ENCODE data around the gene CDH4. TPM values are rescaled to one million over a fixed set of nuclear protein-coding genes. Genes with fewer than 3 reads are reported as not detected.

The CDH4 gene
- total and polyA plus RNA-seq, 4 donors: 5.8 to 24.1 (median 17.1) TPM

GRCh38 chr20:61346996-61347395 lies 94.9 kb downstream of the CDH4 start:
- DNase-seq (ENCODE audit: low read depth in 4 of 6, low spot score in 6 of 6): no peak
- Histone ChIP-seq H3K4me1 (ENCODE audit: control insufficient read depth, insufficient read depth, low read length) (peaks cover 12% of the 10 kb centered on the region), H3K36me3 (ENCODE audit: control insufficient read depth, insufficient read depth, low read length) (no peaks in the 10 kb centered on the region), H3K9me3 (ENCODE audit: control insufficient read depth, insufficient read depth, low read length) (peaks cover 3% of the 10 kb centered on the region), H3K27ac (ENCODE audit: low read depth, low read length) (no peak overlapping the region), H3K27me3 (ENCODE audit: control insufficient read depth, insufficient read depth, low read length) (no peaks in the 10 kb centered on the region), H3K4me3 (ENCODE audit: low read depth, low read length) (no peak overlapping the region)
- 96% methylated on average over 8 of the region's 11 CpGs for WGBS (ENCODE audit: insufficient coverage)

GRCh38 chr20:61347443-61347842 lies 95.4 kb downstream of the CDH4 start:
- no peak for DNase-seq (ENCODE audit: low read depth in 4 of 6, low spot score in 6 of 6)
- H3K4me3 ChIP-seq (ENCODE audit: low read depth, low read length): no peak overlapping the region
- H3K4me1 ChIP-seq (ENCODE audit: control insufficient read depth, insufficient read depth, low read length): peaks cover 17% of the 10 kb centered on the region
- no peaks in the 10 kb centered on the region for H3K36me3 ChIP-seq (ENCODE audit: control insufficient read depth, insufficient read depth, low read length)
- no peaks in the 10 kb centered on the region for H3K27me3 ChIP-seq (ENCODE audit: control insufficient read depth, insufficient read depth, low read length)
- 88% methylated on average over 12 of the region's 13 CpGs for WGBS (ENCODE audit: insufficient coverage)
- H3K27ac ChIP-seq (ENCODE audit: low read depth, low read length): no peak overlapping the region
- peaks cover under 1% of the 10 kb centered on the region for H3K9me3 ChIP-seq (ENCODE audit: control insufficient read depth, insufficient read depth, low read length)

GRCh38 chr20:61349447-61350165 lies 97.5 kb downstream of the CDH4 start:
- Histone ChIP-seq H3K4me3 (ENCODE audit: low read depth, low read length) (no peak overlapping the region), H3K36me3 (ENCODE audit: control insufficient read depth, insufficient read depth, low read length) (no peaks in the 10 kb centered on the region), H3K27me3 (ENCODE audit: control insufficient read depth, insufficient read depth, low read length) (no peaks in the 10 kb centered on the region), H3K27ac (ENCODE audit: low read depth, low read length) (no peak overlapping the region), H3K4me1 (ENCODE audit: control insufficient read depth, insufficient read depth, low read length) (peaks cover 34% of the 10 kb centered on the region), H3K9me3 (ENCODE audit: control insufficient read depth, insufficient read depth, low read length) (no peaks in the 10 kb centered on the region)
- WGBS (ENCODE audit: insufficient coverage): 90% methylated on average over 16 of the region's 21 CpGs
- DNase-seq (ENCODE audit: low read depth in 4 of 6, low spot score in 6 of 6): no peak

DNA sequence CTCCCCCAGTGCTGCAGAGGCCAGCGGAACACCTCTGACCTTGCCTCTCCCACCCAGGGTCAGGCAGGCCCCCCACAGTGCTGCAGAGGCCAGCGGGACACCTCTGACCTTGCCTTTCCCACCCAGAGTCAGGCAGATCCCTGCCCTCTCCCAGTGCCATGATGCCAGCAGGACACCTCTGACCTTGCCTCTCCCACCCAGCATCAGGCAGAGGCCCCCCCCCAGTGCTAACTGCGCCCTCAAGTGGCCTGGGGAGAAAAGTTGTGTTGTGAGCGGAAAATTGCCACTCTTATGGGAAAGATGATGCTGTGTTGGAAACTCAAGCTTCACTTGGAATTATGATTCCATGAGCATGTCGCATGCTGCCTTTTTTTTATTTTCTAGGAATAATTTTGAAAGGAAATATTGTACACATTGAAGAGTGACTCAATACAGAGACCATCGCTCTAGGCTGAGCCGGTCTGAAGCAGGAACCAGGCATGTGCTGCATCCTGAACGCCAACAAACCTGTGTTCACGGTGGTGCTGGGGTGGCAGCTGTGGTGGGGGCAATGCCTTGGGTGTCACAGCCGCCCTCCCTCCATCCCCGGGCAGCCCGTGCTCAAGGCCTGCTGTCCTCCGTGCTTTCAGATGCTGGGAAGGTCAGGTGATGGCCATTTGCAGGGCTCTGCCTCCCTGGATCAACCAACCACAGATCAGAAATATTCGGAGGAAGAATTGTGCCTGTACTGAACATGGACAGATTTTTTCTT lies 98.6 kb downstream of the CDH4 start:
- H3K27ac ChIP-seq (ENCODE audit: low read depth, low read length): no peak overlapping the region
- 65% methylated on average over 7 of the region's 14 CpGs for WGBS (ENCODE audit: insufficient coverage)
- no peaks in the 10 kb centered on the region for H3K36me3 ChIP-seq (ENCODE audit: control insufficient read depth, insufficient read depth, low read length)
- H3K27me3 ChIP-seq (ENCODE audit: control insufficient read depth, insufficient read depth, low read length): no peaks in the 10 kb centered on the region
- H3K4me3 ChIP-seq (ENCODE audit: low read depth, low read length): no peak overlapping the region
- H3K9me3 ChIP-seq (ENCODE audit: control insufficient read depth, insufficient read depth, low read length): no peaks in the 10 kb centered on the region
- peaks cover 36% of the 10 kb centered on the region for H3K4me1 ChIP-seq (ENCODE audit: control insufficient read depth, insufficient read depth, low read length)
- DNase-seq (ENCODE audit: low read depth in 4 of 6, low spot score in 6 of 6): no peak

DNA sequence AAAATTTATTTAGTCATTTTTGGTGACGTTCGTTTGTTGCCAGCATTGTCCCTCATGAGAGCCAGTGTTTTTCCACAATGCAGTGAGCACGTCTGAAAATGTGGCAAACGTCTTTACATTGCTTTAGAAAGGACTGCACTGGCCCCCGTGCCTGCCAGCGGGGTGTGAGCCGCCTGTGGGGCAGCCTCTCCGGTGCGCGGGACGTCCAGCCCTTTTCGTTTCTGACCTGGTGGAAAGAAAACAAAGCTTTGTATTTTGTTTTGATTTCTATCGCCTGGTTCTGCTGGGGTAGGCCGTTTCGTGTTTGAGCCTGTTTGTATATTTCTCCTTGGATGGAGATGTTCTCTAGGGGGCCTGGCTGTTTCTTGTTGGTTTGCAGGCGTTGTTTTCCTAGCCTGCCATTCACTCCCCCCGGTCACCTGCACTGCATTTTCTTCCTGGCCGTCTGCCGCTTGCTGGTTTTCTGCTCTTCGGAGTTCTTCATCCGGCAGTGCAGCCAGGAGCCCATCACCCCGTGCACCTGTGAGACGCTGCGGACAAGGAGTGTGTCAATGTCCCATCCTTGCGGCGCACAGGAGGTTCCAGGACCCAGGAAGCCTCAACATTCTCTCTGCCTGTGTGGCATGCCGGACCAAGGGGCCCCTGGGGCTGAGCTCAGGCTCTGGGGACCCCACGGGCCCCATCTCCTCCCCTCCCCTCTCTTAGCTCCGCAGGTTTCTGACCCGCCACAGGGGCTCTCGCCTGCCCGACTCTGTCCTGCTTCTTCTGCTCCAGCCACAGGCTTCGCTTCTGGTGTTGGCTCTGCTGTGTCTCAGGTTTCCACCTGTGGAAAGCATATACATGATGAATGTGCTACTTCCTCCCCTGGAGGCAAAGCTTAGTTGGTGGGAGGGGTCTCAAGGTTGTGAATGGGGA lies 100.5 kb downstream of the CDH4 start:
- peaks cover 40% of the 10 kb centered on the region for H3K4me1 ChIP-seq (ENCODE audit: control insufficient read depth, insufficient read depth, low read length)
- WGBS (ENCODE audit: insufficient coverage): 37% methylated on average over 27 of the region's 33 CpGs
- H3K9me3 ChIP-seq (ENCODE audit: control insufficient read depth, insufficient read depth, low read length): no peaks in the 10 kb centered on the region
- H3K36me3 ChIP-seq (ENCODE audit: control insufficient read depth, insufficient read depth, low read length): no peaks in the 10 kb centered on the region
- DNase-seq (ENCODE audit: low read depth in 4 of 6, low spot score in 6 of 6): peak in 1 of 6 donors; percentile 47
- H3K4me3 ChIP-seq (ENCODE audit: low read depth, low read length): no peak overlapping the region
- no peak overlapping the region for H3K27ac ChIP-seq (ENCODE audit: low read depth, low read length)
- H3K27me3 ChIP-seq (ENCODE audit: control insufficient read depth, insufficient read depth, low read length): no peaks in the 10 kb centered on the region

- peak in 1 of 6 donors; percentile 75 for DNase-seq (ENCODE audit: low read depth in 4 of 6, low spot score in 6 of 6)
- WGBS (ENCODE audit: insufficient coverage): 74% methylated on average over 8 of the region's 12 CpGs
- Histone ChIP-seq H3K27me3 (ENCODE audit: control insufficient read depth, insufficient read depth, low read length) (peaks cover 3% of the 10 kb centered on the region), H3K36me3 (ENCODE audit: control insufficient read depth, insufficient read depth, low read length) (no peaks in the 10 kb centered on the region), H3K9me3 (ENCODE audit: control insufficient read depth, insufficient read depth, low read length) (no peaks in the 10 kb centered on the region), H3K4me1 (ENCODE audit: control insufficient read depth, insufficient read depth, low read length) (peaks cover 40% of the 10 kb centered on the region), H3K27ac (ENCODE audit: low read depth, low read length) (no peak overlapping the region), H3K4me3 (ENCODE audit: low read depth, low read length) (no peak overlapping the region)
Observed at GRCh38 chr20:61353261-61354000, 101.4 kb downstream of the CDH4 start.

- WGBS (ENCODE audit: insufficient coverage): 59% methylated on average over 11 of the region's 18 CpGs
- H3K27me3 ChIP-seq (ENCODE audit: control insufficient read depth, insufficient read depth, low read length): peaks cover 3% of the 10 kb centered on the region
- peaks cover 44% of the 10 kb centered on the region for H3K4me1 ChIP-seq (ENCODE audit: control insufficient read depth, insufficient read depth, low read length)
- H3K9me3 ChIP-seq (ENCODE audit: control insufficient read depth, insufficient read depth, low read length): no peaks in the 10 kb centered on the region
- no peak for DNase-seq (ENCODE audit: low read depth in 4 of 6, low spot score in 6 of 6)
- no peak overlapping the region for H3K4me3 ChIP-seq (ENCODE audit: low read depth, low read length)
- H3K27ac ChIP-seq (ENCODE audit: low read depth, low read length): no peak overlapping the region
- H3K36me3 ChIP-seq (ENCODE audit: control insufficient read depth, insufficient read depth, low read length): no peaks in the 10 kb centered on the region
Observed at GRCh38 chr20:61354001-61354390, 101.9 kb downstream of the CDH4 start.

DNA sequence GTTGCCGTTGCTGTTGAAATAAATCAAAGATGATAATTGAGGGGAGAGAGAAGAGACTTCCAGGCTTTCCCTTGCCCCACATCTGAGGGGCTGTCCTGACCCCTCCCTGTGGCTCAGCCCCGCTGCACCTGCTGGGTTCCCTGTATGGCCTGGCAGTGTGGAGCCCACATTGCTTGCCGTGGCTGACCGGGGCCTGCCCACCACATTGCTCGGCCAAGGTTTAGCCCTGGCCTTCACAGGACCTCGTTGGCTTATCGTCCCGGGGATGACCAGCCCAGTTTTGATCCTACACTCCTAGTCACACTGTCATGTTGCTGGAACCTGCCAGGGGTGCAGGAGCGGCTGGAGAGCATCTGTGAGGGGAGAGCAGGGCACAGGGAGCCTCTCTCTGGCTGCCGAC lies 102.4 kb downstream of the CDH4 start:
- Histone ChIP-seq H3K27me3 (ENCODE audit: control insufficient read depth, insufficient read depth, low read length) (peaks cover 3% of the 10 kb centered on the region), H3K9me3 (ENCODE audit: control insufficient read depth, insufficient read depth, low read length) (no peaks in the 10 kb centered on the region), H3K36me3 (ENCODE audit: control insufficient read depth, insufficient read depth, low read length) (peaks cover 3% of the 10 kb centered on the region), H3K4me3 (ENCODE audit: low read depth, low read length) (no peak overlapping the region), H3K4me1 (ENCODE audit: control insufficient read depth, insufficient read depth, low read length) (peaks cover 40% of the 10 kb centered on the region), H3K27ac (ENCODE audit: low read depth, low read length) (no peak overlapping the region)
- no peak for DNase-seq (ENCODE audit: low read depth in 4 of 6, low spot score in 6 of 6)
- 65% methylated on average over 9 of the region's 10 CpGs for WGBS (ENCODE audit: insufficient coverage)
